ENCODE results near the gene TNRC6A.

Gene TNRC6A

GRCh38 chr16:24692854-24693253 lies 36.6 kb upstream of the TNRC6A start:
- Histone ChIP-seq H2BK5ac (ENCODE audit: low read length) (no peak overlapping the region), H3K9ac (ENCODE audit: low read depth, low read length, poor library complexity) (no peak overlapping the region), H3K4me3 (ENCODE audit: low read length in 2 of 2) (no peak overlapping the region), H3K27me3 (ENCODE audit: control insufficient read depth in 3 of 3, insufficient read depth in 3 of 3, low read depth in 1 of 3, low read length in 3 of 3) (no peaks in the 10 kb centered on the region), H3K4me2 (ENCODE audit: insufficient read depth, low read length, poor library complexity, severe bottlenecking) (no peak overlapping the region), H3K36me3 (replicated peaks in 1 of 2; ENCODE audit: control insufficient read depth in 2 of 2, insufficient read depth in 2 of 2, low read length in 2 of 2) (no peaks in the 10 kb centered on the region), H2AK5ac (ENCODE audit: low read depth, low read length) (no peak overlapping the region), H2BK12ac (ENCODE audit: low read length) (no peak overlapping the region), H4K8ac (ENCODE audit: low read depth, low read length) (no peak overlapping the region), H3K9me3 (replicated peaks in 1 of 2; ENCODE audit: control insufficient read depth in 2 of 2, insufficient read depth in 1 of 2, low read depth in 1 of 2, low read length in 2 of 2) (no peaks in the 10 kb centered on the region), H2BK120ac (ENCODE audit: low read depth, low read length) (no peak overlapping the region), H3K4me1 (ENCODE audit: control insufficient read depth in 2 of 2, insufficient read depth in 1 of 2, low read depth in 1 of 2, low read length in 2 of 2) (no peaks in the 10 kb centered on the region), H2BK15ac (ENCODE audit: low read length) (no peak overlapping the region), H3K18ac (ENCODE audit: low read length) (no peak overlapping the region), H3K27ac (replicated peaks; ENCODE audit: low read length) (no peak overlapping the region), H3K79me1 (ENCODE audit: low read depth, low read length) (no peaks in the 10 kb centered on the region), H3K4ac (ENCODE audit: low read length) (no peak overlapping the region), H3K14ac (ENCODE audit: low read length) (no peak overlapping the region), H3K23ac (ENCODE audit: low read depth, low read length, poor library complexity) (no peak overlapping the region), H4K91ac (ENCODE audit: low read depth, low read length, poor library complexity) (no peak overlapping the region), H2AFZ (ENCODE audit: low read length) (no peak overlapping the region)
- DNase-seq (ENCODE audit: low spot score) = no peak
- WGBS, 2 donors (ENCODE audit: extremely low coverage in 2 of 2, insufficient read length in 2 of 2, insufficient replicate concordance in 1 of 2) = no CpG with 5 or more reads among the region's 7 CpGs

GRCh38 chr16:24694931-24695330 lies 34.5 kb upstream of the TNRC6A start:
- H4K8ac ChIP-seq (ENCODE audit: low read depth, low read length) = no peak overlapping the region
- DNase-seq (ENCODE audit: low spot score) = no peak
- no peak overlapping the region for H2AFZ ChIP-seq (ENCODE audit: low read length)
- H3K14ac ChIP-seq (ENCODE audit: low read length) = no peak overlapping the region
- no peak overlapping the region for H3K4ac ChIP-seq (ENCODE audit: low read length)
- no peak overlapping the region for H2AK5ac ChIP-seq (ENCODE audit: low read depth, low read length)
- no peak overlapping the region for H3K27ac ChIP-seq (replicated peaks; ENCODE audit: low read length)
- no peaks in the 10 kb centered on the region for H3K9me3 ChIP-seq (replicated peaks in 1 of 2; ENCODE audit: control insufficient read depth in 2 of 2, insufficient read depth in 1 of 2, low read depth in 1 of 2, low read length in 2 of 2)
- no peak overlapping the region for H3K4me2 ChIP-seq (ENCODE audit: insufficient read depth, low read length, poor library complexity, severe bottlenecking)
- H3K9ac ChIP-seq (ENCODE audit: low read depth, low read length, poor library complexity) = no peak overlapping the region
- WGBS, 2 donors (ENCODE audit: extremely low coverage in 2 of 2, insufficient read length in 2 of 2, insufficient replicate concordance in 1 of 2) = no CpG with 5 or more reads among the region's 5 CpGs
- no peaks in the 10 kb centered on the region for H3K4me1 ChIP-seq (ENCODE audit: control insufficient read depth in 2 of 2, insufficient read depth in 1 of 2, low read depth in 1 of 2, low read length in 2 of 2)
- no peak overlapping the region for H2BK5ac ChIP-seq (ENCODE audit: low read length)
- no peak overlapping the region for H2BK120ac ChIP-seq (ENCODE audit: low read depth, low read length)
- H2BK12ac ChIP-seq (ENCODE audit: low read length) = no peak overlapping the region
- H4K91ac ChIP-seq (ENCODE audit: low read depth, low read length, poor library complexity) = no peak overlapping the region
- no peak overlapping the region for H3K18ac ChIP-seq (ENCODE audit: low read length)
- no peaks in the 10 kb centered on the region for H3K36me3 ChIP-seq (replicated peaks in 1 of 2; ENCODE audit: control insufficient read depth in 2 of 2, insufficient read depth in 2 of 2, low read length in 2 of 2)
- H3K4me3 ChIP-seq (ENCODE audit: low read length in 2 of 2) = no peak overlapping the region
- H3K23ac ChIP-seq (ENCODE audit: low read depth, low read length, poor library complexity) = no peak overlapping the region
- no peaks in the 10 kb centered on the region for H3K79me1 ChIP-seq (ENCODE audit: low read depth, low read length)
- H2BK15ac ChIP-seq (ENCODE audit: low read length) = no peak overlapping the region
- H3K27me3 ChIP-seq (ENCODE audit: control insufficient read depth in 3 of 3, insufficient read depth in 3 of 3, low read depth in 1 of 3, low read length in 3 of 3) = no peaks in the 10 kb centered on the region

GRCh38 chr16:24696699-24697098 lies 32.8 kb upstream of the TNRC6A start:
- no CpG with 5 or more reads among the region's 5 CpGs for WGBS, 2 donors (ENCODE audit: extremely low coverage in 2 of 2, insufficient read length in 2 of 2, insufficient replicate concordance in 1 of 2)
- no peak overlapping the region for H2BK5ac ChIP-seq (ENCODE audit: low read length)
- H4K91ac ChIP-seq (ENCODE audit: low read depth, low read length, poor library complexity) = no peak overlapping the region

GRCh38 chr16:24698308-24698707 lies 31.1 kb upstream of the TNRC6A start:
- DNase-seq (ENCODE audit: low spot score) = no peak
- no peaks in the 10 kb centered on the region for H3K36me3 ChIP-seq (replicated peaks in 1 of 2; ENCODE audit: control insufficient read depth in 2 of 2, insufficient read depth in 2 of 2, low read length in 2 of 2)
- no peak overlapping the region for H3K18ac ChIP-seq (ENCODE audit: low read length)
- no peak overlapping the region for H3K4ac ChIP-seq (ENCODE audit: low read length)
- WGBS, 2 donors (ENCODE audit: extremely low coverage in 2 of 2, insufficient read length in 2 of 2, insufficient replicate concordance in 1 of 2) = no CpG with 5 or more reads among the region's 5 CpGs
- H4K8ac ChIP-seq (ENCODE audit: low read depth, low read length) = no peak overlapping the region
- H3K79me1 ChIP-seq (ENCODE audit: low read depth, low read length) = no peaks in the 10 kb centered on the region
- no peaks in the 10 kb centered on the region for H3K9me3 ChIP-seq (replicated peaks in 1 of 2; ENCODE audit: control insufficient read depth in 2 of 2, insufficient read depth in 1 of 2, low read depth in 1 of 2, low read length in 2 of 2)
- no peak overlapping the region for H3K23ac ChIP-seq (ENCODE audit: low read depth, low read length, poor library complexity)
- no peaks in the 10 kb centered on the region for H3K27me3 ChIP-seq (ENCODE audit: control insufficient read depth in 3 of 3, insufficient read depth in 3 of 3, low read depth in 1 of 3, low read length in 3 of 3)
- no peak overlapping the region for H4K91ac ChIP-seq (ENCODE audit: low read depth, low read length, poor library complexity)
- no peak overlapping the region for H2BK120ac ChIP-seq (ENCODE audit: low read depth, low read length)
- no peak overlapping the region for H3K14ac ChIP-seq (ENCODE audit: low read length)
- H3K4me3 ChIP-seq (ENCODE audit: low read length in 2 of 2) = no peak overlapping the region
- H3K4me2 ChIP-seq (ENCODE audit: insufficient read depth, low read length, poor library complexity, severe bottlenecking) = no peak overlapping the region
- H2BK15ac ChIP-seq (ENCODE audit: low read length) = no peak overlapping the region
- no peak overlapping the region for H3K27ac ChIP-seq (replicated peaks; ENCODE audit: low read length)
- no peak overlapping the region for H2AFZ ChIP-seq (ENCODE audit: low read length)
- no peak overlapping the region for H2AK5ac ChIP-seq (ENCODE audit: low read depth, low read length)
- H2BK12ac ChIP-seq (ENCODE audit: low read length) = no peak overlapping the region
- H2BK5ac ChIP-seq (ENCODE audit: low read length) = no peak overlapping the region
- peaks cover 0 to 7% of the 10 kb centered on the region in 2 donors for H3K4me1 ChIP-seq (ENCODE audit: control insufficient read depth in 2 of 2, insufficient read depth in 1 of 2, low read depth in 1 of 2, low read length in 2 of 2)
- no peak overlapping the region for H3K9ac ChIP-seq (ENCODE audit: low read depth, low read length, poor library complexity)

More at GRCh38 chr16:24696699-24697098, 32.8 kb upstream of the TNRC6A start:
- Histone ChIP-seq H3K4me3 (ENCODE audit: low read length in 2 of 2) (no peak overlapping the region), H2BK15ac (ENCODE audit: low read length) (no peak overlapping the region), H3K9me3 (replicated peaks in 1 of 2; ENCODE audit: control insufficient read depth in 2 of 2, insufficient read depth in 1 of 2, low read depth in 1 of 2, low read length in 2 of 2) (no peaks in the 10 kb centered on the region), H3K27ac (replicated peaks; ENCODE audit: low read length) (no peak overlapping the region), H3K9ac (ENCODE audit: low read depth, low read length, poor library complexity) (no peak overlapping the region), H2BK120ac (ENCODE audit: low read depth, low read length) (no peak overlapping the region), H3K23ac (ENCODE audit: low read depth, low read length, poor library complexity) (no peak overlapping the region), H3K79me1 (ENCODE audit: low read depth, low read length) (no peaks in the 10 kb centered on the region), H3K14ac (ENCODE audit: low read length) (no peak overlapping the region), H2BK12ac (ENCODE audit: low read length) (no peak overlapping the region), H2AK5ac (ENCODE audit: low read depth, low read length) (no peak overlapping the region), H4K8ac (ENCODE audit: low read depth, low read length) (no peak overlapping the region), H3K36me3 (replicated peaks in 1 of 2; ENCODE audit: control insufficient read depth in 2 of 2, insufficient read depth in 2 of 2, low read length in 2 of 2) (no peaks in the 10 kb centered on the region), H3K27me3 (ENCODE audit: control insufficient read depth in 3 of 3, insufficient read depth in 3 of 3, low read depth in 1 of 3, low read length in 3 of 3) (no peaks in the 10 kb centered on the region), H3K4me1 (ENCODE audit: control insufficient read depth in 2 of 2, insufficient read depth in 1 of 2, low read depth in 1 of 2, low read length in 2 of 2) (peaks cover 0 to 7% of the 10 kb centered on the region in 2 donors), H3K4ac (ENCODE audit: low read length) (no peak overlapping the region), H2AFZ (ENCODE audit: low read length) (no peak overlapping the region), H3K18ac (ENCODE audit: low read length) (no peak overlapping the region), H3K4me2 (ENCODE audit: insufficient read depth, low read length, poor library complexity, severe bottlenecking) (no peak overlapping the region)
- no peak for DNase-seq (ENCODE audit: low spot score)

Data from neuronal stem cell (in vitro differentiated cells).